ENCODE data around the gene KRTAP2-3.

Gene KRTAP2-3

DNA sequence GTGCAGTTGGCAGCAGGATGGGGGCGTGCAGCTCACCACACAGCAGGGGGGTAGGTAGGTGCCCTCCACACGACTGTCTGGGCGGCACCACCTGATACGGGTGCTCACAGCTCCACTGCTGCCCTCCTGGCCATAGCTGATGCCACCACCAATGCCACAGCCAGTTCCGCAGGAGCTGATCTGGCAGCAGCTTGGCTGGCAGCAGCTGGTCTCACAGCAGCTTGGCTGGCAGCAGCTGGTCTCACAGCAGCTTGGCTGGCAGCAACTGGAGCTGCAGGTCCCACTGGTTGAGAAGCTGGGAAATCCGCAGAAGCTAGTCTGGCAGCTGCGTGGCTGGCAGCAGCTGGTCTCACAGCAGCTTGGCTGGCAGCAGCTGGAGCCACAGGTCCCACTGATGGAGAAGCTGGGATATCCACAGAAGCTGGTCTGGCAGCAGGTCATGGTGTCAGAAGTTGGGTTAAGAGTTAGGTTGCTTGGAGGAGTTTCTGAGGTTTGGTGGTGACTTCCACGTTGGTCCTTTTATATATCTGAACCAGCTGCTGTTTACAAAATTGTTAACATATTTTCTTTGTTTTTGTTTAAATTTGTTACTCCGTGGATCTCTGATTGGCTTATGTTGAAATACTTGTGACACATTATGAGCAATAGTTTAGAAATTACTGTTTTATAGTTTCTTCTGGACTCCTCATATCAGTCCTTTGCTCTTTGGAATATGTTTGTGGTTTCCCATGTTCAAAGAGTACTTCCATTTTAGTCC, 33.0 kb downstream of the KRTAP2-3 start, which contains the start of gene KRTAP1-5:
TSS of gene KRTAP1-5 (minus strand) at position 494 of the 757 bp plus-strand sequence. CDS start at position 441, 53 bp downstream.
- DNase-seq: no peak

DNA sequence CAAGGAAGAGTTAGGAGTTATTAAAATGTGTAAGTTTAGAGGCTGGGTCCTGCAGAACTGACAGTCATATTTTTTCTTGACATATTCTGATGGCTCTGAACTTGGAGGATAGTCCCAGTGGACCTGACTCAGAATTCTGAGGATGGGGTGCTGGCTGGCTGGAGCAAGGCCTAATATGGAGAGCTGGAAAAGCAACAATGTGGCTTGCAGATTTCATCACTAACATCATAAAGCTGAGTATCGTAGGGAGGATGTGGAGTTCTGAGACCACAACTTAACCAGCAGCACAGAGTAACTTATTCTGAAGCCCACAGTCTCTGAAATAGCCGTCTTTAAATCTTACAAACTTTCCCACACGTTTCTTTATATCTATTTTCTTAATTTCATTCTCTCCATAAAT, 35.2 kb downstream of the KRTAP2-3 start:
- DNase-seq: no peak

DNA sequence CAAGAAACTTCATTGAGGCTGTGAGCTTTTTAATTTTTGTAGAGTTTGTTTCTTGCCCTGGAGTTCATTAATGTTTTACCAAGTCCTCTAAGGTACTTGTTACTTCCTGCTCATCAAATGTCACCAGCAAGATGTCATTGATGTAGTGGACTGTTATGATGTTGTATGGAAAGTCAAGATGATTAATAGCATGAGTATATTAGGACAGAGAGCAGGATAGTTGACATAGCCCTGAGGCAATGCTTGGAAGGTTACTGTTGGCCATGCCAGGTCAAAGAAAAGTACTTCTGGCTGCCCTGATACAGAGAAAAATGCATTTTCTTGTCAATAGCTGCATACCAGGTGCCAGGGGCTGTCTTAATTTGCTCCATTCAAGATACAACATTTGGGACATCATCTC, 39.6 kb downstream of the KRTAP2-3 start:
- no peak for DNase-seq

DNA sequence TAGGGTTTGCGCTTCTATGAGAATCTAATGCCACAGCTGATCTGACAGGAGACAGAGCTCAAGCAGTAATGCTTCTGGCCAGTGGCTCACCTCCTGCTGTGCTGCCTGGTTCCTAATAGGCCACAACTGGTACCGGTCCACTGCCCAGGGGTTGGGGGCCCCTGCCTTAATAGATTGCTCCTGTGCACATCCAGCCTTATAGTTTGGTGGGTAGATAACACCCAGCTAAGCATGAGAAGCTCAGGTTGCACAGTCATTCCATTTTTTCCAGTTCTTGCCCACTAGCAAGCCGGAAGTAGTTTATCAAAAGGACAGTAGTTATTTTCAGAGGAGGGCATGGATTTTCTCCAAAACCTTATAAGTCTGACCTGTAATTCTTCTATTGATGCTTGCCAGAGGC, 40.5 kb downstream of the KRTAP2-3 start:
- DNase-seq: no peak

DNA sequence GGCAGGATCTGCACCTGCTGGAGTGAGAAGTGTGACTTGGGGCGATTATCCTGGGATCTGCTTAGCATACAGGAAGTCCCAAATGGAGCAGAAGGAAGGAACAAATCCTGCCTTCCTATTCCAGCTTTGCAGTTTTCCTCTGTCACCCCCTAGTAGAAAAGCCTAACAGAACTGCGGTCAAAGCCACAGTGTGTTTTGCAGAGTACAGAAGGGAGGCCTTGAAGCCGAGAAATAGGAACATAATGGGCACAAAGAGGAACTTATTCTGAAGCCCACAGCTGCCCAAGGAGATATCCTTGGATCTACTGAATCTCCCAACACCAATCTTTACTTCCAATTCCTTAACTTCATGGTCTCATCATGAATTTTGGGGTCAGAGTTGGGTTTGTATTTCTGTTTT, 41.4 kb downstream of the KRTAP2-3 start:
- DNase-seq: no peak

DNA sequence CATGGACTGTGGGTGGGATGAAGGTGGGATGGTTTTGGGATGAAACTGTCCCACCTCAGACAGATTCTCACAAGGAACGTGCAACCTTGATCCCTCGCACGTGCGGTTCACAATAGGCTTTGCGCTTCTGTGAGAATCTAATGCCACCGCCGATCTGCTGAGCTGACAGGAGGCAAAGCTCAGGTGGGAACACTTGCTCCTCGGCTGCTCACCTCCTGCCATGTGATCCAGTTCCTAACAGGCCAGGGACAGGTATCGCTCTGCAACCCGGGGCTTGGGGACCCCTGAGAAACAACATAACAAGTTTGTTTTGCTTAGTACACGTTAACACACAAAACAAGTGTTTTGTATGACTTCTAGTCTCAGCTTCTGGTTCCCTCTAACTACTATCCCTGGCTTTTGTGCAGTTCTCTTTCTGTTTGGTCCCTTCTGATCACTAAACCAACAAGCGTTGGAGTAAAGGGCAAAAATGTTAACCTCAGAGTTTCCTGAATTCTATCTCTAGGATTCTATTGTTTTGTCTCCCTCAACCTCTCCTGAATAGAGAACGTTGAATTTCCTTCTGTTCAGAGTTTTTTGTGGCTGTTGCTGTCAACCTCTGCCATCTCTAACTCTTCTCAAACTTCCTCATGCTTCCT, 43.2 kb downstream of the KRTAP2-3 start:
- no peak for DNase-seq

DNA sequence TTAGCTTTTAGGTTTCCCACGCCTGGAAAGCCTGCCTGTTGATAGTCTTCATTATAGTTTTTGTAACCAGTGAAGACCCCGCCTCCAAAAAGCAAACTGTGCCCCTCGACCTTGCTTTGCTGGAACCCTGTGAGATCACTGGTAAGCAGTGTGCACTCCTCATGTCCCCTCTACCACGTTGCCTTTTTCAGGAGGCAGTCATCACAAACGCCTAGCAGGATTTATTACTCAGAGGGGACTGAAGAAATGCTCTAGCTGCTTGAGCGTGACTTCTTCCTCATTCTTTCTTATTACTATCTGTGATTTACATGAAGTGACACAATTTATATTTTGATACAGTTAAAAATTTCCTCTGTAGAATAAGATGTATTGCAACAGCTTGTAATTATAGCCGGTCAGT, 44.5 kb downstream of the KRTAP2-3 start:
- no peak for DNase-seq

DNA sequence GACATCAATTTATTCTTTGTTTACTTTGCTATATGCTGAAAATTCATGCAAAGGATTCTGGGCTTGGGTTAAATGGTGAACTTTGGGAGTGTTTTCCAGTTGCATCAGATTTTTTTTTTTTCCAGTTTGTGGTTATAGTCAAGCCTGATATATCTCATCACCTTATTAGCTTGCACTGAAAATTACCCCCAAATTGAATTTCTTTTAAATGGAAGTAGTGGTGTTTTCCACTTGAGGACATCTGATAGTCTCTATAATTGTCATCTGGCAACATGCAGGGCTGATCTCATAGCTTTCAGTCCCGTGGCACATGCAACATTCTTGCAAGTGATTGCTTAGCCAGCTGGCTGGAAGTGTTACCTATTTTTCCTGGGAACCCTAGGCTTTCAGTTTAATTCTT, 46.3 kb downstream of the KRTAP2-3 start:
- DNase-seq: no peak

DNA sequence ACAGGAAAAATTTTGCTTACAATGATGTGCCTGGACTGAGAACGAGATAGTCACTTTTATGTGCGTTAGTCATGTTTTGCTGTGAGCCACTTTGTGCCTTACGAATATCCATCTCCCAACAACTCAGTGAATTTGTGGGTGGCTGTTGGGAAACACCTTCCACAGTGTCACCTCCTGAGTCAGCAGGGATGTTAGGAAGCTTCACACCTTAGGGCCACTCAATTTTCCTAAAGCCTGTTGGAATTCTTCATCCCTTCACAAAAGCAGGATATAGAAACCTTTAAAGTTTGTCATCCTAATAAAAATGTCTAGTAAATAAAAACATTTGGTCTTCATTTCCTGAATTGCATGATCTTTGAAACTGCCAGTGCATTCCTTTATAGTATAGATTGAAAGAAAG, 46.7 kb downstream of the KRTAP2-3 start:
- no peak for DNase-seq

DNA sequence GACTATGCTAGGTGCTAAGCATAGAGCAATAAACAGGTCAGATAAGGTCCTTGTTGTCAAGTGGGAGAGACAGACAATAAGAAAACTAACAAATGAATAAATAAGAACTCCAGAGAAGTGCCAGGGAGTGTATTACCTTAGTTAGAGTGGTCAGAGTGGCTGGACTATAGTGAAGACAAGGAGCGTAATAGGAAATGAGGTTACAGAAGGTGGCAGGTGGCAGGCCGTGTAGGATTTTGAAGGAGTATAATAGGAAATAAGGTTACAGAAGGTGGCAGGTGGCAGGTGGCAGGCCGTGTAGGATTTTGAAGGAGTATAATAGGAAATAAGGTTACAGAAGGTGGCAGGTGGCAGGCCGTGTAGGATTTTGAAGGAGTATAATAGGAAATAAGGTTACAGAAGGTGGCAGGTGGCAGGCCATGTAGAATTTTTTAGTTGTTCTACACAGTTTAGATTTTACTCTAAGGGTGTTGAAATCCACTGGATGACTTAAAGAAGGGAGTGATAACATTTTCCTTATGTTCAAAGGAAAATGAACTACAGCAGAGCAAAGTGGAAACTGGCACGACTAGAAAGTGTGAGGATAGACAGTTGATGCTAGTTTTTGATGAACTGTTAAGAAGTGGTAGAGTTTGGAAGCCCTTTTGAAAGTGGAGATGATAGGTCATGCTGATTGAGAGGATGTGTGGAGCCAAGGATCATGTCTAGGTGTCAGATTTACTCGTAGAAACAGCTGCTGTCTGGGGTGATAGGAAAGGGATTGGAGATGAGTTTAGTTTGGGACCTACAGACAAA, 47.4 kb downstream of the KRTAP2-3 start:
- no peak for DNase-seq

DNA sequence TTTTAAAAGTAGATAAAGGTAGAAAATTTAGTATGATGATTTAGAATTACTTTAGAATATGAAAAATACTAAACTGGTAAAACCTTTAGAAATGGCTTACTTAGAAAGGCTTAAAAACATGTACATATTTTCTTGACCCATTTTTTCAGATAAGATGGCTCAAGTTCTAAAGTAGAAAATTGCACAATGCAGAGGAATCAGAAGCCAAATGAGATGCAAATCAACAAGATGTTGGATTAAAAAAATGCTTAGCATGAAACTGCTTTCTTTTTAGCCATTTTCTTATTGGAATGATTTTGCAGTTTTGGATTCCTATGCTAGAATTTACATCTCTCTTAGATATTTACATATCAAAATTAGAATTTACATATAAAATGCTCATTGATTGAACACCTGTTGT, 49.5 kb downstream of the KRTAP2-3 start:
- no peak for DNase-seq

DNA sequence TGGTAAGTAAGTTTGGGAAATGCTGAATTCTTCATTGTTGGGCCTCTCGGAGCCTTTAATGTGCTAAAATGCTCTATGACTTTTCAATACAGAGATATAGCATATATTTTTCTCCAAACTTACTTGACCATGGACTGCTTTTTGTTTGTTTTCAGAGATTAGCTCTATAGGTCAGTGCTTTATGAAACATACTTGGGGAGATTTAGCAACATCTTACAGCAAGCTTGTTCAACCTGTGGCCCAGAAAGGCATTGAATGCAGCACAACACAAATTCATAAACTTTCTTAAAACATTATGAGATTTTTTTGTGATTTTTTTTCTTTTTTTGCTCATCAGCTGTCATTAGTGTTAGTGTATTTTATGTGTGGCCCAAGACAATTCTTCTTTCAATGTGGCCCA, 50.0 kb downstream of the KRTAP2-3 start:
- no peak for DNase-seq

DNA sequence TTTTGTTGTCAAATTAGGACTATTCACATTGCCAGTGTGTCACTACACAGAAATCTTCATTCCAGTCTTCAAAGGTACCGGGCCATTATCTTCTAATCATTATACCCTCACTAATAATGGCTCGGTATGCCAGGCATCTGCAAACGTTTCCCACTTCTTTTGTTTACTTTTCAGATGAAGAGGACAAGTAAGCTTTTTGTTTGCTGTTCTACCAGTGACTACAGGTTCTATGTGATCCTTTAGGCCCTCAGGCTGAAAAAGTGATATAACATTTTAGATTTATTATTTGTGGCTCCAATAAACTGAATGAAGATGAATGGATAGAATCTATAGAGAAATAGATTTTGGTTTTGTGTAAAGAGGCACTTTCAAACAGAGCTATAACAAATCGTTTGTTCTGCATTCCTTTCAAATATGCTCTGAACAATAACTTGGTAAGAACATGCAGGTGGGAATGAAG, 50.6 kb downstream of the KRTAP2-3 start:
- DNase-seq: no peak
